ENCODE measurements around the gene TUBB2A. TPM values are rescaled to one million over a fixed set of nuclear protein-coding genes. Genes with fewer than 3 reads are reported as not detected.
"Not testable (repeated sequence)": the region's sequence is repeated elsewhere in the genome, so short reads cannot be mapped to it uniquely, and the experiment has no call there.

TUBB2A gene
- total and polyA plus RNA-seq, 5 donors = 24.3 to 43.1 (median 28.6) TPM

DNA sequence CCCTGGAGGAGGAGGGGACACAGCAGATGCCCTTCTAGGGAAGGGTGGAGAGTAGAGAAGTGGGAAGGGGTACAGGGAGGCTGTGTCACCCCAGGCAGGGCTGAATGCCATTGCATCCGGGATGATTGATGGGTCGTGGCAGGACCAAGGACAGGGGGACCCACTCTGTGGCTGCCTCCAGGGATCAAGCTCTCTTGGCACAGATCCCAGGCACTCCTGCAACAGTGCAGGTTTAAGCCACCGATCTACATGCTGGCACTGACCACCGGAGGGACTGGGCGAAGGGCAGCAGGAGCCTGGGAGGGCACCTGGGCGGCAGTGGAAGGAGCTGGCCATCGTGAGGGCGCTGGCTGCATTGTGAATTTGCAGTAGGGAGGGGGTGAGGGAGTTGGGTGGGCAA is 22.6 kb upstream of the TUBB2A start:
- DNase-seq; H3K4me3 ChIP-seq (ENCODE audit: low read length); intact Hi-C loops (cut with DNase I); H3K4me1 ChIP-seq (ENCODE audit: control insufficient read depth, insufficient read depth, low read length); H3K27me3 ChIP-seq (ENCODE audit: control insufficient read depth, insufficient read depth); H3K9me3 ChIP-seq (ENCODE audit: control insufficient read depth, low read length); H3K27ac ChIP-seq (ENCODE audit: low read length): not testable (repeated sequence)
- 71% methylated on average over 5 of the region's 8 CpGs for WGBS
- peak; percentile 45 to 61 for ATAC-seq

GRCh38 chr6:3178666-3179065 is 21.3 kb upstream of the TUBB2A start:
- H3K4me1 ChIP-seq (ENCODE audit: control insufficient read depth, insufficient read depth, low read length); H3K9me3 ChIP-seq (ENCODE audit: control insufficient read depth, low read length); H3K27ac ChIP-seq (ENCODE audit: low read length); H3K27me3 ChIP-seq (ENCODE audit: control insufficient read depth, insufficient read depth); DNase-seq; H3K4me3 ChIP-seq (ENCODE audit: low read length); intact Hi-C loops (cut with DNase I): not testable (repeated sequence)
- 73% methylated on average over 8 of the region's 8 CpGs for WGBS
- ATAC-seq = peak; percentile 51 to 77

- H3K27me3 ChIP-seq (ENCODE audit: control insufficient read depth, insufficient read depth) = no peaks in the 10 kb centered on the region
- H3K27ac ChIP-seq (ENCODE audit: low read length) = no peak overlapping the region
- 87% methylated on average over 22 of the region's 22 CpGs for WGBS
- H3K4me1 ChIP-seq (ENCODE audit: control insufficient read depth, insufficient read depth, low read length) = no peaks in the 10 kb centered on the region
- no peaks in the 10 kb centered on the region for H3K9me3 ChIP-seq (ENCODE audit: control insufficient read depth, low read length)
- peak in 1 of 3 donors; percentile 57 for DNase-seq
- intact Hi-C loops (cut with DNase I) = no loop called here
- H3K4me3 ChIP-seq (ENCODE audit: low read length) = no peak overlapping the region
- peak in 1 of 2 donors; percentile 71 for ATAC-seq
These were observed 19.4 kb upstream of the TUBB2A start for GRCh38 chr6:3176562-3177355.

GRCh38 chr6:3175715-3176402 is 18.5 kb upstream of the TUBB2A start:
- Histone ChIP-seq H3K4me1 (ENCODE audit: control insufficient read depth, insufficient read depth, low read length) (no peaks in the 10 kb centered on the region), H3K27me3 (ENCODE audit: control insufficient read depth, insufficient read depth) (no peaks in the 10 kb centered on the region), H3K4me3 (ENCODE audit: low read length) (no peak overlapping the region), H3K27ac (ENCODE audit: low read length) (no peak overlapping the region), H3K9me3 (ENCODE audit: control insufficient read depth, low read length) (no peaks in the 10 kb centered on the region)
- ATAC-seq = no peak
- no peak for DNase-seq
- intact Hi-C loops (cut with DNase I) = no loop called here
- 75% methylated on average over 11 of the region's 11 CpGs for WGBS

DNA sequence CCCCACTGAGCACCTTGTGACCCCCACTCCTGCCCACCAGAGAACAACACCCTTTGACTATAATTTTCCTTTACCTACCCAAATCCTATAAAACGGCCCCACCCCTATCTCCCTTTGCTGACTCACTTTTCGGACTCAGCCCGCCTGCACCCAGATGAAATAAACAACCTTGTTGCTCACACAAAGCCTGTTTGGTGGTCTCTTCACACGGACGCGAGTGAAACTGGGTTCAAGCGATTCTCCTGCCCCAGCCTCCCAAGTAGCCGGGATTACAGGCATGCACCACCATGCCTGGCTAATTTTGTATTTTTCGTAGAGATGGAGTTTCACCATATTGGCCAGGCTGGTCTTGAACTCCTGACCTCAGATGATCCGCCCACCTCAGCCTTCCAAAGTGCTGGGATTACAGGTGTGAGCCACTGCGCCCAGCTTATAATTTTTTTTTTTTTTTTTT is 16.3 kb upstream of the TUBB2A start:
- WGBS = 94% methylated on average over 11 of the region's 11 CpGs
- H3K27ac ChIP-seq (ENCODE audit: low read length); H3K4me3 ChIP-seq (ENCODE audit: low read length); intact Hi-C loops (cut with DNase I); DNase-seq; H3K4me1 ChIP-seq (ENCODE audit: control insufficient read depth, insufficient read depth, low read length); H3K9me3 ChIP-seq (ENCODE audit: control insufficient read depth, low read length); H3K27me3 ChIP-seq (ENCODE audit: control insufficient read depth, insufficient read depth); ATAC-seq: not testable (repeated sequence)

DNA sequence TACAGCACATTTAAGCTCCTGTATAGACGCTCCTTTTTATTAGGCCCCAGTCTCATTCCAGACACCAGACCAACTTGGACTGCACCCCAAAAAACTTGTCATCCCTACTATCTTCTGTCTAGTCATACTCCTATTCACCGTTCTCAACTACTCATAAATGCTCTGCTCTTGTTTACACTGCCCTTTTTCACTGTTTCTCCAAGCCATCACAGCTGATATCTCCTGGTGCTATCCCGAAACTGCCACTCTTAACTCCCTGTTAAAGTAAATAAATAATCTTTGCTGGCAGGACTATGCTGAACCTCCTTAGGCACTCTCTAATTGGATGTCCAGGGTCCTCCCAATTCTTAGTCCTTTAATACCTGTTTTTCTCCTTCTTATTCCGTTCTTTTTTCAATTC is 15.4 kb upstream of the TUBB2A start:
- WGBS = 90% methylated on average over 4 of the region's 4 CpGs
- H3K4me3 ChIP-seq (ENCODE audit: low read length); ATAC-seq: not testable (repeated sequence)

DNA sequence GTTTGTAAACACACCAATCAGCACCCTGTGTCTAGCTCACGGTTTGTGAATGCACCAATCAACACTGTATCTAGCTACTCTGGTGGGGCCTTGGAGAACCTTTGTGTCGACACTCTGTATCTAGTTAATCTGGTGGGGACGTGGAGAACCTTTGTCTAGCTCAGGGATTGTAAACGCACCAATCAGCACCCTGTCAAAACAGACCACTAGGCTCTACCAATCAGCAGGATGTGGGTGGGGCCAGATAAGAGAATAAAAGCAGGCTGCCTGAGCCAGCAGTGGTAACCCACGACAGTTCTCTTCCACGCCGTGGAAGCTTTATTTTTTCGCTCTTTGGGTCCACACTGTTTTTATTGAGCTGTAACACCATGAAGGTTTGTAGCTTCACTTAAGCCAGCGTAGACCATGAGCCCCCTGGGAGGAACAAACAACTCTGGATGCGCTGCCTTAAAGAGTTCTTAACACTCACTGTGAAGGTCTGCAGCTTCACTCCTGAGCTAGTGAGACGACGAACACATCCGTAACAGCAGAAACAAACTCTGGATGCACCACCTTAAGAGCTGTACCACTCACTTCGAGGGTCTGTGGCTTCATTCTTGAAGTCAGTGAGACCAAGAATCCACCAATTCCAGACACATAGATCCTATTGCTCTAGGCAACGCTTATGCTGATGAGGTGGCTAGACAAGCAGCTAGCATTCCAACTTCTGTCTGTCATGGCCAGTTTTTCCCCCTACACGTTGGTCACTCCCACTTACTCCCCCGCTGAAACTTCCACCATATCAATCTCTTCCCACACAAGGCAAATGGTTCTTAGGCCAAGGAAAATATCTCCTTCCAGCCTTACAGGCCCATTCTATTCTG is 14.2 kb upstream of the TUBB2A start:
- H3K9me3 ChIP-seq (ENCODE audit: control insufficient read depth, low read length); H3K27me3 ChIP-seq (ENCODE audit: control insufficient read depth, insufficient read depth); H3K27ac ChIP-seq (ENCODE audit: low read length); DNase-seq; H3K4me3 ChIP-seq (ENCODE audit: low read length); H3K4me1 ChIP-seq (ENCODE audit: control insufficient read depth, insufficient read depth, low read length); intact Hi-C loops (cut with DNase I): not testable (repeated sequence)
- WGBS = 75% methylated on average over 17 of the region's 17 CpGs
- ATAC-seq = peak in 1 of 2 donors; percentile 77

More for the DNA sequence above, 15.4 kb upstream of the TUBB2A start:
- H3K27me3 ChIP-seq (ENCODE audit: control insufficient read depth, insufficient read depth); intact Hi-C loops (cut with DNase I); H3K4me1 ChIP-seq (ENCODE audit: control insufficient read depth, insufficient read depth, low read length); DNase-seq; H3K9me3 ChIP-seq (ENCODE audit: control insufficient read depth, low read length); H3K27ac ChIP-seq (ENCODE audit: low read length): not testable (repeated sequence)

DNA sequence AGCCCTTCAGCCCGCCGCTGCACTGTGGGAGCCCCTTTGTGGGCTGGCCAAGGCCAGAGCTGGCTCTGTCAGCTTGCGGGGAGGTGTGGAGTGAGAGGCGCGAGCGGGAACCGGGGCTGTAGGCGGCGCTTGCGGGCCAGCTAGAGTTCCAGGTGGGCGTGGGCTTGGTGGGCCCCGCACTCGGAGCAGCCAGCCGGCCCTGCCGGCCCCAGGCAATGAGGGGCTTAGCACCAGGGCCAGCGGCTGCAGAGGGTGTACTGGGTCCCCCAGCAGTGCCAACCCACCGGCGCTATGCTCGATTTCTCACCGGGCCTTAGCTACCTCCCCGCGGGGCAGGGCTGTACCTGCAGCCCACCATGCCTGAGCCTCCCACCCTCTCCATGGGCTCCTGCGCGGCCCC is 13.3 kb upstream of the TUBB2A start:
- intact Hi-C loops (cut with DNase I); H3K4me1 ChIP-seq (ENCODE audit: control insufficient read depth, insufficient read depth, low read length); H3K9me3 ChIP-seq (ENCODE audit: control insufficient read depth, low read length); ATAC-seq; H3K27ac ChIP-seq (ENCODE audit: low read length); H3K4me3 ChIP-seq (ENCODE audit: low read length); H3K27me3 ChIP-seq (ENCODE audit: control insufficient read depth, insufficient read depth); DNase-seq: not testable (repeated sequence)
- 92% methylated on average over 24 of the region's 24 CpGs for WGBS

GRCh38 chr6:3168046-3168445 is 10.7 kb upstream of the TUBB2A start:
- intact Hi-C loops (cut with DNase I) = not testable (repeated sequence)

DNA sequence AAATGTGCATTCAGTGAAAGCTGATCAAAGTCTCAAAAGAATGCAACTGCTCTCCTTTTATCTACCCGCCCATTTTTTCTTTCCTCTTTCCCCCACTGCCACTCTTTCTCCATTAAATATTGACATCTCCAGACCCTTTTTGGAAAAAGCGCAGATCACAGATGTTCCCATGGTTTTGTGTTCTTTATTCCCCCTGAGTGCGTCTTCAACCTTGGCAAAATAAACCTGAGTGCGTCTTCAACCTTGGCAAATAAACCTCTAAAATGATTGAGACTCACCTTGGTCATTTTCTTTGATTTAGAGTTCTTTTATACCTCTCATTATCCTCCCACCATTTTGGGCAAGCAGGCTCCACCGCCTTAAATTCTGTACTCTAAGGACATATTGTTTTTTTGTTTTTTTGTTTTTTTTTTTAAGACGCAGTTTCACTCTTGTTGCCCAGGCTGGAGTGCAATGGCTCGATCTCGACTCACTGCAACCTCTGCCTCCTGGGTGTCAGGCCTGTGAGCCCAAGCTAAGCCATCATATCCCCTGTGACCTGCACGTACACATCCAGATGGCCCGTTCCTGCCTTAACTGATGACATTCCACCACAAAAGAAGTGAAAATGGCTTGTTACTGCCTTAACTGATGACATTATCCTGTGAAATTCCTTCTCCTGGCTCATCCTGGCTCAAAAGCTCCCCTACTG is 9.3 kb upstream of the TUBB2A start:
- H3K27ac ChIP-seq (ENCODE audit: low read length); H3K27me3 ChIP-seq (ENCODE audit: control insufficient read depth, insufficient read depth); DNase-seq; H3K4me1 ChIP-seq (ENCODE audit: control insufficient read depth, insufficient read depth, low read length); H3K9me3 ChIP-seq (ENCODE audit: control insufficient read depth, low read length); ATAC-seq; H3K4me3 ChIP-seq (ENCODE audit: low read length); intact Hi-C loops (cut with DNase I): not testable (repeated sequence)
- WGBS = 92% methylated on average over 10 of the region's 10 CpGs

More at GRCh38 chr6:3168046-3168445, 10.7 kb upstream of the TUBB2A start:
- H3K9me3 ChIP-seq (ENCODE audit: control insufficient read depth, low read length); DNase-seq; H3K27me3 ChIP-seq (ENCODE audit: control insufficient read depth, insufficient read depth); H3K4me3 ChIP-seq (ENCODE audit: low read length); ATAC-seq; H3K4me1 ChIP-seq (ENCODE audit: control insufficient read depth, insufficient read depth, low read length); H3K27ac ChIP-seq (ENCODE audit: low read length): not testable (repeated sequence)
- 92% methylated on average over 10 of the region's 10 CpGs for WGBS
